Tibial nerve (tissue), 4 donors: Measurements from ENCODE around the gene R3HDM4. TPM values are rescaled to one million over a fixed set of nuclear protein-coding genes. Genes with fewer than 3 reads are reported as not detected.

ENCODE experiments used
- small RNA-seq: library from RNA; depleted of rRNA; stranded (forward); fragments of <200 nt; gene quantifications from one replicate; pipeline ENCODE3, GENCODE V24; 2016
- total RNA-seq, 4 donors: library from RNA; depleted of rRNA; stranded (reverse); fragments of >200 nt; gene quantifications; one replicate each; pipeline ENCODE4 v1.1.0, GENCODE V29; 2016

Gene R3HDM4
- total RNA-seq, 4 donors from 2014 or later = 30.2 to 47.7 (median 37.6) TPM

Small RNA genes within 50 kb of the gene (small RNA-seq; reads per million reads assigned to genes)
- gene RNU6-9 = not detected

Other genes with a start within 250 kb of the R3HDM4 start
- 100 to 1,000 TPM; 582 to 977 (median 642) TPM for gene FSTL3, start 236.8 kb downstream of the R3HDM4 start, total RNA-seq
- gene PRSS57, start 217.8 kb downstream of the R3HDM4 start, total RNA-seq = not detected
- 100 to 1,000 TPM in 1 of 4 donors, 10 to 100 TPM in 3; 65.7 to 101 (median 98.0) TPM for gene PALM, start 204.3 kb downstream of the R3HDM4 start, total RNA-seq
- gene MISP, start 162.1 kb downstream of the R3HDM4 start, total RNA-seq = under 1 TPM in 2 of 4 donors, not detected in 2; 0.20 to 0.30 TPM
- gene PTBP1, start 115.8 kb downstream of the R3HDM4 start, total RNA-seq = 100 to 1,000 TPM; 118 to 205 (median 141) TPM
- gene PLPPR3, start 91.3 kb downstream of the R3HDM4 start, total RNA-seq = not detected
- gene AZU1, start 85.4 kb downstream of the R3HDM4 start, total RNA-seq = under 1 TPM in 1 of 4 donors, not detected in 3; 0.42 TPM
- not detected for gene PRTN3, start 72.2 kb downstream of the R3HDM4 start, total RNA-seq
- gene ELANE, start 60.9 kb downstream of the R3HDM4 start, total RNA-seq = 10 to 100 TPM in 1 of 4 donors, 1 to 10 TPM in 2, under 1 TPM in 1; 0.66 to 12.6 (median 4.2) TPM
- 1,000 to 10,000 TPM; 1,040 to 7,538 (median 2,843) TPM for gene CFD, start 53.6 kb downstream of the R3HDM4 start, total RNA-seq
- gene MED16, start 20.0 kb downstream of the R3HDM4 start, total RNA-seq = 10 to 100 TPM; 49.6 to 67.5 (median 53.9) TPM
- not detected for gene RNU6-9, start 19.7 kb downstream of the R3HDM4 start, total RNA-seq
- gene KISS1R, start 4.1 kb upstream of the R3HDM4 start, total RNA-seq = not detected
- gene ARID3A, start 12.8 kb upstream of the R3HDM4 start, total RNA-seq = 10 to 100 TPM in 3 of 4 donors, 1 to 10 TPM in 1; 8.1 to 15.3 (median 12.5) TPM
- 10 to 100 TPM; 23.3 to 90.6 (median 52.8) TPM for gene WDR18, start 71.1 kb upstream of the R3HDM4 start, total RNA-seq
- gene GRIN3B, start 87.2 kb upstream of the R3HDM4 start, total RNA-seq = 1 to 10 TPM in 1 of 4 donors, not detected in 3; 2.4 TPM
- gene TMEM259, start 107.9 kb upstream of the R3HDM4 start, total RNA-seq = 100 to 1,000 TPM; 229 to 459 (median 325) TPM
- gene RNU6-2, start 108.3 kb upstream of the R3HDM4 start, total RNA-seq = not detected
- gene CNN2, start 113.4 kb upstream of the R3HDM4 start, total RNA-seq = 100 to 1,000 TPM in 1 of 4 donors, 10 to 100 TPM in 3; 69.9 to 122 (median 79.4) TPM
- 10 to 100 TPM in 3 of 4 donors, 1 to 10 TPM in 1; 9.6 to 25.8 (median 13.7) TPM for gene ABCA7, start 126.9 kb upstream of the R3HDM4 start, total RNA-seq
- gene ARHGAP45, start 153.9 kb upstream of the R3HDM4 start, total RNA-seq = 10 to 100 TPM; 28.4 to 66.9 (median 38.6) TPM
- gene POLR2E, start 182.2 kb upstream of the R3HDM4 start, total RNA-seq = 100 to 1,000 TPM in 3 of 4 donors, 10 to 100 TPM in 1; 81.6 to 136 (median 121) TPM
- 100 to 1,000 TPM; 337 to 518 (median 493) TPM for gene GPX4, start 190.8 kb upstream of the R3HDM4 start, total RNA-seq